HepG2 (cell line): ENCODE data around the gene ABAT. TPM values are rescaled to one million over a fixed set of nuclear protein-coding genes. Genes with fewer than 3 reads are reported as not detected.

Experiments used
- ATAC-seq: fragments of 200-7000 bp; cut with Tn5 transposase; 3 replicates; pipeline ENCODE4 v1.9.1; 2020; ENCODE audit warnings: mild to moderate bottlenecking, moderate library complexity
- BruUV-seq: library from RNA; stranded (reverse); fragments of 400-500 nt; replicated peaks from 2 replicates; lab custom pipeline; 2021; lab: Mats Ljungman, UMichigan
- CTCF ChIA-PET: fragments of 300-600 bp; formaldehyde crosslinking; extraction: SDS; loops from one replicate; lab custom pipeline; 2021; ENCODE audit warnings: low total read pairs, inconsistent platforms, low intra/inter-chr PET ratio; lab: Yijun Ruan, JAX
- POLR2A ChIA-PET: fragments of 350-600 bp; sonication (Branson Sonifier 250); formaldehyde crosslinking; loops from one replicate; lab custom pipeline; 2020; ENCODE audit warnings: antibody characterized with exemption, inconsistent platforms; lab: Yijun Ruan, JAX
- DNase-seq: peaks from one replicate; pipeline ENCODE4 v3.0.0-alpha.2; 2015; ENCODE audit warnings: low spot score
- FAIRE-seq: peaks from 3 replicates; lab custom pipeline; 2011; peaks lifted over from hg19 to GRCh38; lab: Jason Lieb, UNC
- H2AFZ ChIP-seq: one replicate; pipeline ENCODE4 v1.6.1; 2011; ENCODE audit warnings: low read length, inconsistent platforms
- H3K27ac ChIP-seq: fragments of 300-600 bp; 3 replicates; pipeline ENCODE4 v1.8.0; 2011; ENCODE audit warnings: mixed run types, mild to moderate bottlenecking, mixed read lengths, low read length, inconsistent platforms; ENCODE audit not compliant: insufficient read depth; ENCODE audit errors: extremely low read length
- H3K27me3 ChIP-seq, 2 experiments: fragments of 200-600 bp in 1 of 2; 2 replicates in 1 of 2; 3 replicates in 1 of 2; pipeline versions ENCODE4 v1.6.0 to v1.8.0; 2011; ENCODE audit warnings: low read length in 2 of 2, mild to moderate bottlenecking in 2 of 2, moderate library complexity in 2 of 2, inconsistent platforms in 1 of 2; ENCODE audit not compliant: insufficient read depth in 2 of 2, control insufficient read depth in 1 of 2
- H3K36me3 ChIP-seq, 2 experiments: fragments of 200-600 bp in 1 of 2; replicated peaks in 1 of 2; 2 replicates in 1 of 2; 3 replicates in 1 of 2; pipeline versions ENCODE4 v1.5.1 to v1.8.0; 2011; ENCODE audit warnings: low read length in 2 of 2, inconsistent platforms in 1 of 2; ENCODE audit not compliant: insufficient read depth in 2 of 2, control insufficient read depth in 1 of 2
- H3K4me1 ChIP-seq: 2 replicates; pipeline ENCODE4 v1.5.1; 2012; ENCODE audit warnings: low read length, inconsistent platforms; ENCODE audit not compliant: insufficient read depth
- H3K4me2 ChIP-seq: 2 replicates; pipeline ENCODE4 v1.6.0; 2011; ENCODE audit warnings: low read depth, low read length, inconsistent platforms
- H3K4me3 ChIP-seq, 3 experiments: fragments of 200-600 bp in 1 of 3; sonication (generic), shearing (Covaris generic) in 1 of 3; replicated peaks in 1 of 3; 2 replicates each; pipeline ENCODE4 v1.5.1; 2011 to 2016; ENCODE audit warnings: low read length in 3 of 3, inconsistent platforms in 2 of 3, low read depth in 2 of 3, mild to moderate bottlenecking in 2 of 3, control low read depth in 1 of 3, mixed read lengths in 1 of 3; ENCODE audit not compliant: insufficient read depth in 1 of 3
- H3K79me2 ChIP-seq: one replicate; pipeline ENCODE4 v1.6.1; 2011; ENCODE audit warnings: low read length, inconsistent platforms; ENCODE audit not compliant: insufficient read depth
- H3K9ac ChIP-seq: 2 replicates; pipeline ENCODE4 v1.6.0; 2011; ENCODE audit warnings: mild to moderate bottlenecking, low read depth, low read length, inconsistent platforms; ENCODE audit not compliant: insufficient read depth
- H3K9me3 ChIP-seq: 2 replicates; pipeline ENCODE4 v1.5.1; 2012; ENCODE audit warnings: mild to moderate bottlenecking, low read length
- H4K20me1 ChIP-seq: 2 replicates; pipeline ENCODE4 v1.6.0; 2011; ENCODE audit warnings: inconsistent platforms, mild to moderate bottlenecking, low read length, moderate library complexity; ENCODE audit not compliant: insufficient read depth
- CBX5 ChIP-seq: sonication (generic); formaldehyde crosslinking; IDR thresholded peaks from 2 replicates; pipeline ENCODE4 v1.4.0; 2020; ENCODE audit warnings: missing genetic modification reagents, borderline replicate concordance
- FOSL2 ChIP-seq: sonication (generic); formaldehyde crosslinking; IDR thresholded peaks from 2 replicates; pipeline ENCODE4 v1.4.0; 2020; ENCODE audit warnings: missing genetic modification reagents
- PHF20 ChIP-seq: sonication (generic); formaldehyde crosslinking; IDR thresholded peaks from 2 replicates; pipeline ENCODE4 v1.5.0; 2020; ENCODE audit warnings: mild to moderate bottlenecking, missing genetic modification reagents
- ZNF530 ChIP-seq: sonication (generic); formaldehyde crosslinking; IDR thresholded peaks from 2 replicates; pipeline ENCODE4 v1.5.0; 2020; ENCODE audit warnings: low read depth, mild to moderate bottlenecking, missing genetic modification reagents
- WGBS: methylation state at CpG from one replicate; pipeline ENCODE4 v1.1.6; 2017; ENCODE audit warnings: low lambda C conversion rate; 5-methylcytosine and 5-hydroxymethylcytosine counted together
- in situ Hi-C: cut with HindIII; loops from 2 replicates; pipeline ENCODE4 v1.10.0; 2017; ENCODE audit warnings: low pct_unique_long_range_greater_than_20kb; ENCODE audit not compliant: extremely low pct_ligation_motif_present
- intact Hi-C: fragments of 100-400 bp; cut with micrococcal nuclease; formaldehyde crosslinking; loops from one replicate; pipeline ENCODE4 v1.10.0; 2022; ENCODE audit not compliant: unreplicated experiment
- polyA plus RNA-seq, 8 experiments: library from polyadenylated mRNA; depleted of rRNA in 3 of 8; stranded (reverse) in 7 of 8; unstranded in 1 of 8; fragments of >200 nt; fragmentation: Illumina TruSeq in 4 of 8; extraction: Trizol in 4 of 8; gene quantifications; 2 replicates each; pipeline versions ENCODE4 v1.2.1 to v1.2.3, GENCODE V29; 2011 to 2016; ENCODE audit warnings: low read depth in 4 of 8, missing spikeins in 1 of 8, mixed read lengths in 1 of 8; ENCODE audit not compliant: insufficient read depth in 1 of 8
- total RNA-seq, 5 experiments: library from RNA; depleted of rRNA; stranded (reverse); fragments of >200 nt; fragmentation: Illumina TruSeq; extraction: Trizol; gene quantifications; 2 replicates each; pipeline ENCODE4 v1.2.3, GENCODE V29; 2016; ENCODE audit warnings: low read depth in 1 of 5
- TF ChIP-seq, protein P1 (sequence below): sonication (generic); formaldehyde crosslinking; IDR thresholded peaks from 2 replicates; pipeline ENCODE4 v1.8.0; 2022; ENCODE audit warnings: mild to moderate bottlenecking, missing genetic modification reagents

The ABAT gene
- total and polyA plus RNA-seq, 2 of the 13 experiments (the other 11 are each of a cell fraction or from before 2014, with no cell fraction given) = 47.6 to 97.3 TPM

GRCh38 chr16:8677481-8677880 lies 3.1 kb downstream of the ABAT start:
- WGBS = 87% methylated on average over 5 of the region's 5 CpGs
- FAIRE-seq (no peak), ATAC-seq (no peak), DNase-seq (no peak)
- no peaks in the 10 kb centered on the region for H3K9me3 ChIP-seq
- no peak overlapping the region for H2AFZ ChIP-seq
- POLR2A ChIA-PET = interaction anchor here (1.3 to 2.5 kb wide), 4 partner anchors 10 to 194 kb away, joined by 4 to 7 read pairs (median 5); no protein-coding TSS in a partner anchor
- in situ Hi-C loops = loop anchor here (5.0 kb wide), 1 partner anchor 65 kb away; no protein-coding TSS in a partner anchor
- H4K20me1 ChIP-seq = peaks cover 6% of the 10 kb centered on the region; the same call in 1 of the 2 replicates
- H3K27ac ChIP-seq = peak overlapping the region; percentile 68
- CTCF ChIA-PET = interaction anchor here (0.5 kb wide), 1 partner anchor 128 kb away, joined by 3 read pairs; no protein-coding TSS in a partner anchor
- H3K79me2 ChIP-seq = peaks cover 33% of the 10 kb centered on the region
- peak overlapping the region in 1 of 3 experiments; percentile 25; a peak in 1 of 6 replicates for H3K4me3 ChIP-seq
- H3K4me2 ChIP-seq = peak overlapping the region; percentile 89
- H3K4me1 ChIP-seq = peaks cover 86% of the 10 kb centered on the region
- H3K9ac ChIP-seq = peak overlapping the region; percentile 4; the same call in 1 of the 2 replicates
- TF ChIP-seq CBX5 (no peak), FOSL2 (CRISPR knock-in tag) (peak; percentile 59; the same call in 1 of the 2 replicates), PHF20 (CRISPR knock-in tag) (0 out of 2 replicates have a peak, but pooled peaks have one; percentile 27), ZNF530 (CRISPR knock-in tag) (0 out of 2 replicates have a peak, but pooled peaks have one; percentile 64)
- TF ChIP-seq, protein P1, sequence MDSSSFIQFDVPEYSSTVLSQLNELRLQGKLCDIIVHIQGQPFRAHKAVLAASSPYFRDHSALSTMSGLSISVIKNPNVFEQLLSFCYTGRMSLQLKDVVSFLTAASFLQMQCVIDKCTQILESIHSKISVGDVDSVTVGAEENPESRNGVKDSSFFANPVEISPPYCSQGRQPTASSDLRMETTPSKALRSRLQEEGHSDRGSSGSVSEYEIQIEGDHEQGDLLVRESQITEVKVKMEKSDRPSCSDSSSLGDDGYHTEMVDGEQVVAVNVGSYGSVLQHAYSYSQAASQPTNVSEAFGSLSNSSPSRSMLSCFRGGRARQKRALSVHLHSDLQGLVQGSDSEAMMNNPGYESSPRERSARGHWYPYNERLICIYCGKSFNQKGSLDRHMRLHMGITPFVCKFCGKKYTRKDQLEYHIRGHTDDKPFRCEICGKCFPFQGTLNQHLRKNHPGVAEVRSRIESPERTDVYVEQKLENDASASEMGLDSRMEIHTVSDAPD (CRISPR knock-in tag) = 0 out of 2 replicates have a peak, but pooled peaks have one; percentile 7
- intact Hi-C loops = loop anchor here (5.0 to 10.0 kb wide), 2 partner anchors 185 to 417 kb away; partner anchors contain the start of gene HAPSTR1
- no peaks in the 10 kb centered on the region; a peak in 1 of 5 replicates for H3K27me3 ChIP-seq
- BruUV-seq = no TSS peak
- peaks cover 2 to 5% of the 10 kb centered on the region in 2 experiments; a peak in 1 of 5 replicates for H3K36me3 ChIP-seq
